SU-DHL-6 (cell line): ENCODE data around the gene AKNA.

ENCODE experiments used
- H2AFZ ChIP-seq: fragments of 200-600 bp; sonication (generic); 2 replicates; pipeline ENCODE4 v1.6.1; 2014; ENCODE audit warnings: low read depth, mild to moderate bottlenecking, moderate library complexity, mixed read lengths, antibody characterized with exemption, low read length; ENCODE audit not compliant: severe bottlenecking
- H3F3A ChIP-seq: fragments of 200-600 bp; shearing (Covaris generic); 2 replicates; pipeline ENCODE4 v1.6.0; 2016; ENCODE audit warnings: antibody characterized with exemption, mild to moderate bottlenecking; ENCODE audit not compliant: insufficient read depth
- H3K27ac ChIP-seq: fragments of 200-600 bp; sonication (generic); 2 replicates; pipeline ENCODE4 v1.5.1; 2016; ENCODE audit warnings: low read depth, mild to moderate bottlenecking, low read length, moderate library complexity, mixed read lengths
- H3K27me3 ChIP-seq: fragments of 200-600 bp; sonication (generic), shearing (Covaris generic); 2 replicates; pipeline ENCODE4 v1.6.0; 2014; ENCODE audit warnings: mild to moderate bottlenecking, low read length
- H3K36me3 ChIP-seq: fragments of 200-600 bp; sonication (generic); 2 replicates; pipeline ENCODE4 v1.6.1; 2014; ENCODE audit warnings: mild to moderate bottlenecking, low read length, mixed read lengths
- H3K4me2 ChIP-seq: fragments of 300-600, 200-600 bp; shearing (Covaris generic), sonication (generic); 2 replicates; pipeline ENCODE4 v1.6.0; 2014; ENCODE audit warnings: low read length, low read depth, mild to moderate bottlenecking; ENCODE audit not compliant: poor library complexity, severe bottlenecking
- H3K4me3 ChIP-seq: fragments of 200-600 bp; sonication (generic); 2 replicates; pipeline ENCODE4 v1.5.1; 2014; ENCODE audit warnings: antibody characterized with exemption, low read length, mild to moderate bottlenecking, mixed read lengths; ENCODE audit not compliant: insufficient read depth, poor library complexity, severe bottlenecking
- H3K79me2 ChIP-seq: fragments of 200-600 bp; sonication (generic); 2 replicates; pipeline ENCODE4 v1.6.1; 2014; ENCODE audit warnings: mild to moderate bottlenecking, low read length, moderate library complexity; ENCODE audit not compliant: insufficient read depth
- H3K9ac ChIP-seq: fragments of 200-600 bp; sonication (generic); 2 replicates; pipeline ENCODE4 v1.7.0; 2014; ENCODE audit warnings: mild to moderate bottlenecking, low read length
- H3K9me2 ChIP-seq: fragments of 200-600 bp; sonication (generic); replicated peaks from 2 replicates; pipeline ENCODE4 v1.6.1; 2014; ENCODE audit warnings: low read length; ENCODE audit not compliant: insufficient read depth
- H3K9me3 ChIP-seq: fragments of 200-600 bp; sonication (generic); 2 replicates; pipeline ENCODE4 v1.6.1; 2014; ENCODE audit warnings: low read length, mixed read lengths; ENCODE audit not compliant: insufficient read depth
- H4K20me1 ChIP-seq: fragments of 200-600 bp; sonication (generic); 2 replicates; pipeline ENCODE4 v1.6.1; 2014; ENCODE audit warnings: low read depth, mild to moderate bottlenecking, antibody characterized with exemption, low read length, moderate library complexity, mixed read lengths
- EZH2phosphoT487 ChIP-seq: fragments of 200-600 bp; sonication (generic), shearing (Covaris generic); conservative IDR thresholded peaks from 2 replicates; pipeline ENCODE4 v1.6.1; 2018; ENCODE audit warnings: mild to moderate bottlenecking, antibody characterized with exemption, low read length, moderate library complexity, mixed read lengths
- TF ChIP-seq, protein P1 (sequence below): fragments of 200-600 bp; sonication (generic); IDR thresholded peaks from one replicate; pipeline ENCODE4 v1.5.1; 2017; ENCODE audit warnings: antibody characterized with exemption, mild to moderate bottlenecking, low read length, moderate library complexity; ENCODE audit not compliant: insufficient read depth, poor library complexity, severe bottlenecking

The AKNA gene

DNA sequence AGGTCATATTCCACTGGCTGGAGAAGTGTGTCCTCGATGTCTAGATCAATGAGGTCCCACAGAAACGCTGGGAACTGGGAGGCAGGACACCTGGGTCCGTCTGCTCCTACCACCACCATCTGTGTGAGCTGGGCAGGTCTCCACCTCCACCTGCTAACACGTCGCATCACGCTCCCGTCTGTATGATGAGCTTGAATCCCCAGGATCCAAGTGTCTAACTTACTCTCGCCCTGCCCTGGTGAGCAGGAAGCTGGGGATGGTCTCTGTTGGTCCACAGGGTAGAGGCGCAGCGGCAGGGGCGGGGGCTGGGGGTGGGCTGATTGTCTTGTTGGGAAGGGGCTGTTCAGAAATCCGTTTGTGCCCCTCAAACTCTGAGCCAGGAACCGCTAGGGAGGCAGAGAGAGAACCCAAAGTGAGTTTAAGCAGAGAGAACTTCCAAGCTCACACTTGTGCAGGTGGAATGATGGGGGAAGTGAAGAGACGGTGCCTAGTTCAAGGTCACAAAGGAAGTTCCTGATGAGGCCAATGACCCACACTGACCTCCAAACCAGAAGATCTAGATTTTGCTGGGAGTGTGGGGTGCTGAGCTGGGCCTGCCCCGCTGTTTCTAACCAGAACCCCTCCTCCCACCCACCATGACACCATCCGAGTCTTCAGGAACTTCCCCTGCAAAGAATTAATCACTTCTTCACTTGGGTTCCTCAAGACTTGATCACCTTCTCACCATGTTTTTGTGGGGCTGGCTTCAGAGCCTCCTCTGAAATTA, 37.0 kb downstream of the AKNA start:
- H3K27me3 ChIP-seq, result no peaks in the 10 kb centered on the region
- H3F3A ChIP-seq, result no peaks in the 10 kb centered on the region
- no peak overlapping the region for H3K27ac ChIP-seq
- no peaks in the 10 kb centered on the region for H3K9me3 ChIP-seq
- H3K79me2 ChIP-seq, result no peaks in the 10 kb centered on the region
- H4K20me1 ChIP-seq, result no peaks in the 10 kb centered on the region
- H3K4me2 ChIP-seq, result no peak overlapping the region
- no peak overlapping the region for H3K9ac ChIP-seq
- H3K36me3 ChIP-seq, result peaks cover 41% of the 10 kb centered on the region
- H3K4me3 ChIP-seq, result no peak overlapping the region
- TF ChIP-seq, protein P1, sequence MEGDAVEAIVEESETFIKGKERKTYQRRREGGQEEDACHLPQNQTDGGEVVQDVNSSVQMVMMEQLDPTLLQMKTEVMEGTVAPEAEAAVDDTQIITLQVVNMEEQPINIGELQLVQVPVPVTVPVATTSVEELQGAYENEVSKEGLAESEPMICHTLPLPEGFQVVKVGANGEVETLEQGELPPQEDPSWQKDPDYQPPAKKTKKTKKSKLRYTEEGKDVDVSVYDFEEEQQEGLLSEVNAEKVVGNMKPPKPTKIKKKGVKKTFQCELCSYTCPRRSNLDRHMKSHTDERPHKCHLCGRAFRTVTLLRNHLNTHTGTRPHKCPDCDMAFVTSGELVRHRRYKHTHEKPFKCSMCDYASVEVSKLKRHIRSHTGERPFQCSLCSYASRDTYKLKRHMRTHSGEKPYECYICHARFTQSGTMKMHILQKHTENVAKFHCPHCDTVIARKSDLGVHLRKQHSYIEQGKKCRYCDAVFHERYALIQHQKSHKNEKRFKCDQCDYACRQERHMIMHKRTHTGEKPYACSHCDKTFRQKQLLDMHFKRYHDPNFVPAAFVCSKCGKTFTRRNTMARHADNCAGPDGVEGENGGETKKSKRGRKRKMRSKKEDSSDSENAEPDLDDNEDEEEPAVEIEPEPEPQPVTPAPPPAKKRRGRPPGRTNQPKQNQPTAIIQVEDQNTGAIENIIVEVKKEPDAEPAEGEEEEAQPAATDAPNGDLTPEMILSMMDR, result no peak
- TF ChIP-seq EZH2phosphoT487, result no peak
- no peak overlapping the region for H2AFZ ChIP-seq
- no peaks in the 10 kb centered on the region for H3K9me2 ChIP-seq

DNA sequence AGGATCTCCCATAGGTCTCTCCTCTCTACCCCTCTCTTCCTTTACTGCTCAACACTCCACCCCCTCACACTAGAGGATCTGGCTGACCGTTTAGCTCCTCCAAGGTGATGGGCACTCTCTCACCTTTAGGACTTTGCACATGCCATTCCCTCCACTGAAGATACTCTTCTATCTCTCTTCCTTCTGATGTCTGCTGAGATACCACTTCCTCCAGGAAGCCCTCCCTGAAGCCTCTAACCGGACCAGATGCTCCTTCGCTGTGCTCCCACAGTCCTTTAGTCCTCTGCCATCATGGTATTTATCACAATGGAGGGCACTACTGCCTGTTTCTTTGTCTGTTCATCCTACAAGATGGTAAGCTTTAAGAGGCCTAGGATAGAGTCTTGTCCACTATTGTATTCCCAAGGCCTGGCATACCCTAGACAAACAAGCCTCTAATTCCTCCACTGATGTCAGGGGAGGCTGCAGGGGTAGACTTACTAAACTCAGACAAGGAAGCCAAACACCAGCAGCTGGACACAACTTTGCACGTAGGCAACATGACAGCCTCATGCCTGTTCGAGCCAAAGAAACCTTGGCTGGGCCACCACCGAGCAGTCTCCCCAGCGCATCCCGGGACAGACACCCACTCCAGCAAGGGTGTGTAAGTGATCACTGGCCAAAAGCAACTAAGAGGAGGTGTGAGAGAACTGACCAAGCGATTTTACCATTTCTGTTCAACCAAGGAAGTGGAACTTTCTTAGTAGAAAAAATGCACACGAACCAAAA, 37.9 kb downstream of the AKNA start:
- no peaks in the 10 kb centered on the region for H3F3A ChIP-seq
- peaks cover 41% of the 10 kb centered on the region for H3K36me3 ChIP-seq
- no peaks in the 10 kb centered on the region for H3K27me3 ChIP-seq
- H3K27ac ChIP-seq, result peak overlapping the region; percentile 55
- H4K20me1 ChIP-seq, result no peaks in the 10 kb centered on the region
- no peak overlapping the region for H3K4me2 ChIP-seq
- TF ChIP-seq, protein P1, result no peak
- no peak for TF ChIP-seq EZH2phosphoT487
- H3K4me3 ChIP-seq, result no peak overlapping the region
- no peaks in the 10 kb centered on the region for H3K9me3 ChIP-seq
- H3K9me2 ChIP-seq, result no peaks in the 10 kb centered on the region
- H2AFZ ChIP-seq, result no peak overlapping the region
- no peak overlapping the region for H3K9ac ChIP-seq
- H3K79me2 ChIP-seq, result no peaks in the 10 kb centered on the region

DNA sequence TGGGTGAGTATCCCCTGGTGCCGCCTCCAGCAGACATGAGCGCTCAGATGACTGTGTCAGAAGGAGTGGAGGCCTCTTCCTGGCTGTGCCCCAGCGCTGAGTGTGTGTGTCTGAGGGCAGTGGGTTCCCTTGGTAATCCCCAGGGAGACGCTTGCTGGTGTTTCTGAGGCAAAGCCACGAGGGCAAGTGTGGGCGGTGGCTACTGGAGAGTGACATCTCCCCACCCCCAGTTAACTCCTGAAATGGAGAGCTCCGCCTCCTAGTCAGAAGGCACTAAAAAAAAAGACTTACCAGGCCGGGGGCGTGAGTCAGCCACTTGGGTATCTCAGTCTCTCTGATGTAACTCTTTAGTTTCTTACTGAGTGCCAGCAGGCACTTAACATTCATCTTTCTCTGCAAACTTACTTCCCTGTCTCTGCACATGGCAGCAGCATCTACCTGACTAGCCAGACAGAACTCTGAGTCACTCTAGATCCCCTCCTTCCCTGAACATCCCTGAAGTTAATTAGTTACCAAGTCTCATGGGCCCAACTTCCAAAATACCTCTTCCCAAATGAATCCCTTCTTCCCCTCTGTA, 38.8 kb downstream of the AKNA start:
- TF ChIP-seq EZH2phosphoT487, result no peak
- TF ChIP-seq, protein P1, result no peak
- no peaks in the 10 kb centered on the region for H4K20me1 ChIP-seq
- no peaks in the 10 kb centered on the region for H3K79me2 ChIP-seq
- H3F3A ChIP-seq, result no peaks in the 10 kb centered on the region
- H3K9me2 ChIP-seq, result no peaks in the 10 kb centered on the region
- no peak overlapping the region for H3K4me2 ChIP-seq
- no peak overlapping the region for H3K4me3 ChIP-seq
- H3K9ac ChIP-seq, result peak overlapping the region; percentile 2; the same call in 1 of the 2 replicates
- H3K9me3 ChIP-seq, result no peaks in the 10 kb centered on the region
- H3K27ac ChIP-seq, result peak overlapping the region; percentile 55
- H3K36me3 ChIP-seq, result peaks cover 42% of the 10 kb centered on the region
- no peak overlapping the region for H2AFZ ChIP-seq
- no peaks in the 10 kb centered on the region for H3K27me3 ChIP-seq
